ENCODE results near the gene ACOT7.

DNA sequence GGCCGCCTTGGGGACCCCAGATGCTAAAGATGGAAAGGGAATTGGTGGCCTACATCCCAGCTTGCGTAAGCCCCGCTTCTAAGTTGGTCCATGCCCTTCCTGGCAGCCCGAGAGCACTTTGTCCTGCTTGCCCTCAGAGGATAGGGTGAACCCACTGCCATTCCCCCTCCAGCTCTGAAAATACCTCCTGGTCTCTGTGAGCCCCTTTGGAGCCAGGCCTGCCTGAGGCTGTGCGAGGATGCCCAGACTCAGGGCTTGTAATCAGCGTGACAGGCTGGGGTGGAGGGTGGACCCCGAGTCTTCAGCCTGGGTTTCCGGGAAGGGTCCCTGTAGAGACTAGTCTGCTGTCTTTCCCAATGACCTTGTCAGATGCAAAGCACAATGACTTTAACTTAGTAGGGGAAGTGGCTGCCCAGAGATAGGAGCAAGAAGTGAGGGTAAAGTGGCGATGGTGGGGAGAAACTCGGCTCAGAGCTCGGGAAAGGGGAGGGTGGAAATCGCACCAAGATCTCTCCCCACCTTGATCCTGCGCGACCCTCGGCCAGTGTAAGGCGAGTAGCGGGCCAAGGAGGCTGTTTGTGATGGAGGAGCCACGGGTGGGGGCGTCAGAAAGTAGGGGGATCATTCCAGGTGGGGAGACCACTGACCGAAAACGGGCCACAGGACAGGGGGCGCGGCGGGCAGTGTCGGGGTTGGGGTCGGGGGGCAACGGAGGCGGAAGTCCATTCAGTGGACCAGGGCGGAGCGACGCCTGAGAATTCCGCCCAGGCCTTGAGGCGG lies 152.3 kb downstream of the ACOT7 start:
- TF ChIP-seq POLR2A (IDR thresholded peaks at IDR 0.05; ENCODE audit: low read depth, low read length), result no peak
- TF ChIP-seq POLR2AphosphoS5 (IDR thresholded peaks at IDR 0.05; ENCODE audit: low read depth, low read length), result no peak
- no peak for TF ChIP-seq TAF1 (IDR thresholded peaks at IDR 0.05; ENCODE audit: low read depth, low read length)
- TF ChIP-seq SPI1 (IDR thresholded peaks at IDR 0.05; ENCODE audit: low read depth, low read length), result no peak
- TF ChIP-seq PAX5 (IDR thresholded peaks at IDR 0.05; ENCODE audit: insufficient read depth, low read length, severe bottlenecking), result no peak

All from GM12891 (cell line).